Measurements from ENCODE around the gene C17orf50.
A peak's percentile ranks its signal among the peaks of the same experiment; 100 is the strongest.

The C17orf50 gene

DNA sequence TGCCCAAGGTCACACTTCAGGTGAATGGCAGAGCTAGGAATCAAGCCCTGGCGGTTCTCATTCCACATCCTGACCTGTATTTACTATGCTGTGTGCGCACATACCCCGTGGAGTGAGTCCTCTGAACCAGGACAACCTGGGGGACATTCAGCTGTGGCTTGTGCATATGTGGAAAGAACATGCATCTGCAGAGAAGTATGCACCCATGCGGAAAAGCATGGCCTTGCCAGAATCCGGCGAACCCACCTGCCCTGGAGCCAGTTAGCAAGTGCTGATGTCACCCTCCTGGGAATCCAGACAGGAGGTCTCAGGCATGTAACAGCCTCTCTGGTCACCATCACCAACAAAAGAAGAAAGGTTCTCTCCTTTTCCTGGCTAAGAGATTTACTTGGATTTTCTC, 27.3 kb upstream of the C17orf50 start:
- DNase-seq (ENCODE audit: low read depth in 1 of 2, low spot score in 1 of 2), result no peak

DNA sequence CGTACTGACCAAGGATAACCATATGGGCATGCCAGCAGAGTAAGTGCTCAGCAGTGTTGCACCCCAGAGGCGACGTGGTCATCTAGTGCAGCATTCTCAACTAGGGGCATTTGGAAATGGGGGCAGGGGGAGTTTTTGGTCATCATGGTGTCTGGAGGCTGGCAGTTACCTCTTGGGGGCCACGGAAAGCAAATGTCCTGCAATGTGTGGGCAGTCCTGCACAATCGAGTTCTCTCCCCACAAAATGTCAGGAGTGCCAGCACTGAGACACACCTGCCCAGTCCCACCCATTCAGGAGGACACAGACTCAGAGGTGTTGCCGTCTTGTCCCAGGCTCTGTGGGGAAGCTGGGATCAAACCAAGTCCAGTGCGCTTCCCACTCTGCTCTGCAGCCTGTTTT, 26.3 kb upstream of the C17orf50 start:
- DNase-seq (ENCODE audit: low read depth in 1 of 2, low spot score in 1 of 2), result no peak

GRCh38 chr17:35735036-35735805, 25.5 kb upstream of the C17orf50 start:
- DNase-seq (ENCODE audit: low read depth in 1 of 2, low spot score in 1 of 2), result no peak

- DNase-seq (ENCODE audit: low read depth in 1 of 2, low spot score in 1 of 2), result no peak
Observed at GRCh38 chr17:35736236-35736635, 24.5 kb upstream of the C17orf50 start.

GRCh38 chr17:35738519-35739133, 22.1 kb upstream of the C17orf50 start:
- DNase-seq (ENCODE audit: low read depth in 1 of 2, low spot score in 1 of 2), result no peak

DNA sequence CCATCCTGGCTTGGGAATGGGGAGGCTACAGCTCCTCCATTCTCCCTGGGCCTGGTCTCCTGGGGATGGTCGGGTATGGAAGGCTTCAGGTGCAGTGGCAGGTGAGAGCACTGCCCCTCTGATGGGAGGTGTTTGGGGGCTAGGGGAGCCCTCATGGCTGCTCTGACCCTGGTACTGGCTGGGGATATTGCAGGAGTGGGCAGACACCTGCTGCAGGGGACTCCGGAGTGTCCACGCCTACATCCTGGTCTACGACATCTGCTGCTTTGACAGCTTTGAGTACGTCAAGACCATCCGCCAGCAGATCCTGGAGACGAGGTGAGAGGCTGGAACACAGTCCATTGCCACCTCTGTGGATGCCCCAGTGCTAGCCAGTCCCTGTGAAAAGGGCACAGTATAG, 20.5 kb upstream of the C17orf50 start:
- DNase-seq (ENCODE audit: low read depth in 1 of 2, low spot score in 1 of 2), result no peak

GRCh38 chr17:35740997-35741931, 19.4 kb upstream of the C17orf50 start:
- DNase-seq (ENCODE audit: low read depth in 1 of 2, low spot score in 1 of 2), result no peak

DNA sequence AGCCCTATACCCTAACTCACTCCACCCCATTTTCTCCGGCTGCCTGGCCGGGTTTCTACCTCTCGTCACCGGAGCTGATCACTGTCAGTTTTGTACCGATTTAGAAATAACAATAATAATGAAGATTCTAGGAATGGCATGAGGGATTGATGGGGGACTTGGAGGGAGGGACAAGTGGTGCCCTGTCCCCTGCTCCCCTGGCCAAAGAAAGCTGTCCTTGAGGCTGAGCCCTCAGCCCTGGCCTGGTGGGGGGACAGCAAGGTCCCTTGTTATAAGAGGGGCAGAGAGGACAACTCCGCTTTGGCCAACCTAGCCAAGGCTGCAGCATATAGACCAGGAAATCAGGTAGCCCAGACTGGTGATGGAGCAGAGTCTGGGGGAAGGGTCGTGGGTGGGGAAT, 18.2 kb upstream of the C17orf50 start:
- no peak for DNase-seq (ENCODE audit: low read depth in 1 of 2, low spot score in 1 of 2)

DNA sequence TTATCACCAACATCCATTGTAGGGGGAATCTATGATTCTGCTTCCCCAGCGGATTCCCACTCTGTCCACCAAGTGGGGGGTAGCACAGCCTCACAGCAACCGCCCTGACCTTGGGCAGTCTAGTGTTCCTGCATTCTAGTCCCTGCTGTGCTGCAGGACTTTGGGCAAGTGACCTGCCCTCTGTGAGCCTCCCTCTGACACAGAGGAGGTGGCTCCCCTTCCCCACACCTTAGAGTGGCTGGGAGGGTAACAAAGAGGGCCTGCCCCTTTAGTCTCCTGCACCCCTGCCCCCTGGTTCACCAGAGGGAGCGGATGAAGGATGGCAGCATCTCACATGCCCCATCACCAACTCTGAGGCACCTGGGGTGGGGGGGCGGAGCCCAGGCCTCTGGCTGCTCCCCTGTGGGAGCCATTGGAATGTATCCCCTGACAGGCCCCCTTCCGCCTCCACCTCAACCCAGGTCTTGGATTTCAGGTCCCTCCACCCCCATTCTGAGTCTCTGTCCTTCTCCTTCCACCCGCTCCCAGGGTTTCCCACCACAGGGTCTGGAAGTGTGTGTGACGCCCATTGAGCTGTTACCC, 17.7 kb upstream of the C17orf50 start:
- DNase-seq (ENCODE audit: low read depth in 1 of 2, low spot score in 1 of 2), result no peak

GRCh38 chr17:35743626-35744328, 16.9 kb upstream of the C17orf50 start:
- DNase-seq (ENCODE audit: low read depth in 1 of 2, low spot score in 1 of 2), result no peak

DNA sequence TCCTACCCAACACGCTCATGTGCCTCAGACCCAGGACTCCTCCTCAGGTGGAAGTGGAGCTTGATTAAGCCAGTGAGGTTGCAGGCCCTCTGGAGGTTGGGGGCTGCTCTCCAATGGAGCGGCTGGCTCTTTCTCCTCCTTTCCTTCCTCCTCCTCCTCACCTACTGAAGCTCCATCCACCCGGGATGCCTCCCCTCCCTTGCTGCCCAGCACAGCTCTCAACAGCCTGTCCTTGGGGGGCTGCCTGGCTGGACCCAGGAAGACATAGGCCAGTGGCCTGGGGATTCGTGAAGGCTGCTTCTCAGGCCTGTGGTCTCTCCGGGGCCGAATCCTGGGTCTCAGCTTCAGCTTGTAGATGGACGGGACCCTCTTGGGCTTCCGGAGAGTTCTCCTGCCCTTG, 15.9 kb upstream of the C17orf50 start:
- no peak for DNase-seq (ENCODE audit: low read depth in 1 of 2, low spot score in 1 of 2)

- no peak for DNase-seq (ENCODE audit: low read depth in 1 of 2, low spot score in 1 of 2)
Observed at GRCh38 chr17:35745246-35745645, 15.4 kb upstream of the C17orf50 start.

GRCh38 chr17:35745749-35746320, 14.9 kb upstream of the C17orf50 start:
- DNase-seq (ENCODE audit: low read depth in 1 of 2, low spot score in 1 of 2), result no peak

DNA sequence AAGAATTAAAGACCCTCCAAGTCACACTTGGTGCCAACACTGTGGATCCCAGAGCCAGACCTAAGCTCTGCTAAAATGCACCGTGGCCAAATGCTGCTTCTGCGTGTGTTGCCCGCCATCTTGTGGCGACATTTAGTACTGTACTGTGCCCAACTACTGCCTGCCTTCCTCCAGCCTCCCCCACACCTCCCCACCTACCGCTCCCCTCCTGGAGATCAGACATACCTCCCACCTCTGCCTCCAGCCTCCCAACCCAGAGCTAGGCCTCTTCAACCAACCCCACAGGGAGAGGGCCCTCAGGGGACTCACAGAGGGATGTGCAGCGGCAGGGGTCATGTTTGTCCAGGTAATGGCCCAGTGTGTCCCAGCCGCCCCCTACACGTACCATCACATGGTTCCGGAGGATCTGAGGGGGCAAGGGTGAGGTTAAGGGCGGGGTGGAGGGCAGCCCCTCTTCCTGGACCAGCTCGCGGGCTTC, 13.1 kb upstream of the C17orf50 start:
- peak; percentile 54 to 69 for DNase-seq (ENCODE audit: low read depth in 1 of 2, low spot score in 1 of 2)

GRCh38 chr17:35748341-35748841, 12.3 kb upstream of the C17orf50 start:
- DNase-seq (ENCODE audit: low read depth in 1 of 2, low spot score in 1 of 2), result no peak

- no peak for DNase-seq (ENCODE audit: low read depth in 1 of 2, low spot score in 1 of 2)
Observed at GRCh38 chr17:35748979-35749378, 11.7 kb upstream of the C17orf50 start.

DNA sequence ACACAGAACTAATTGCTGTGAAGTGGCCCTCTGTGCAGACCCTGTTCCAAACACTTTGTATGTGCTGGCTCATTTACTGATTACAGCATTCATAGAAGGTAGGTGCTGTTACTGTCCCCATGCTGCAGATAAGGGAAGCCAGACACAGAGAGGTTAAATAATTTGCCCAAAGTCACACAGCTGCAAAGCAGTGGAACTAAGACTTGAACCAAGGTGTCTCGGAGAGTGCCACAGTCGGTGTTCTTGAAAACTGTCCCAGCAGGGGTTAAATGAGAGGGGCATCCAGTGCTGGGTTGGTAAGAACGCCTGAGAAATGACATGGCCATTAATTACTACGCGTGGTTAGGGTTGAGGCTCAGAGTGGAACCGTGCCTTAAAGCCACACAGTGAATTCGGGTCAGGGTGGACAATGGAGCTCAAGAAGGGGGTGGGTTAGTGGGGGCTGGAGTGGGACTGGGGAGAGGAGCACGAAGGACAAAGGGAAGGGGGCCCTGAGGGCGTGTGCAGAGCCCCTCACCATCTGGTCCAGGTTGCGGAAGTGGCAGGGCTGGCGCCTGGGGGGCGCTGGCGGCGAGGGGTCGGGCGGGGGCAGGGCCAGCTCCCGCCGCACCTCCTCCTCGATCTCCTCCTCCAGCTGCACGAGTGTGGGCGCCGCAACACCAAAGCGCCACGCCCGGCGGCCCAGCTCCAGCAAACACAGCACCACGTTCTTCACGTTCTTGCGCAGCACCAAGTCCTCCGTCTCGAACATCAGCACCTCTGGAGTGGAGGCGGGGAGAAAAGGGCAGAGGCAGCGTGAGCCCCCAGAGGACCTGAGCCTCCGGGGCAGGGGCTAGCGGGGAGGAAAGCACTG, 10.9 kb upstream of the C17orf50 start:
- DNase-seq (ENCODE audit: low read depth in 1 of 2, low spot score in 1 of 2), result no peak

- no peak for DNase-seq (ENCODE audit: low read depth in 1 of 2, low spot score in 1 of 2)
Observed at GRCh38 chr17:35750526-35751395, 9.9 kb upstream of the C17orf50 start.
